ENCODE data around the gene AICDA.
"Not testable (repeated sequence)": the region's sequence is repeated elsewhere in the genome, so short reads cannot be mapped to it uniquely, and the experiment has no call there.

Gene AICDA

GRCh38 chr12:8612629-8613028 lies at the start of gene AICDA:
AICDA (minus strand) TSS chr12:8612859; CDS start chr12:8612767, 92 bp downstream.
- DNase-seq, result no peak

- no peak for DNase-seq
Measured at GRCh38 chr12:8661751-8662150, 49.1 kb upstream of the AICDA start.

DNA sequence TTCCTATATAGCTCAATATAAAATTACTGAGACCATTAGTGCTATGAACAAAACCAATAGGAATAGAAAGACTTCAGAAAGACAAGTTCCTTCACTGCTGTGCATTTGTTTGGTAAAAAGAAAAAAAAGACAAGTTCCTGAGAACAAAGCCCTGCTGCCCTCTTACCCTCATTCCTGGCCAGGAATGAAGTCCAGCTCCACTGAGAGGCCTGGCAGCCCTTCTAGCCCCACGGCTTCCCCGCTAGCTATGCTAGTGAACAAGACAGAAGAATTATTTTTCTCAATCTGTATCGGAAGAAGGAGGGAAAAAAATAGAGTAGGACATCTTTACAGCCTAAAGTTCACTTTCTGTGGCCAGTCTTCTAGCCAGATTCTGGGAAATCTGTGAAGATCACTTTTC lies 48.4 kb upstream of the AICDA start:
- no peak for DNase-seq

- DNase-seq, result no peak
Measured at GRCh38 chr12:8658346-8658745, 45.7 kb upstream of the AICDA start.

DNA sequence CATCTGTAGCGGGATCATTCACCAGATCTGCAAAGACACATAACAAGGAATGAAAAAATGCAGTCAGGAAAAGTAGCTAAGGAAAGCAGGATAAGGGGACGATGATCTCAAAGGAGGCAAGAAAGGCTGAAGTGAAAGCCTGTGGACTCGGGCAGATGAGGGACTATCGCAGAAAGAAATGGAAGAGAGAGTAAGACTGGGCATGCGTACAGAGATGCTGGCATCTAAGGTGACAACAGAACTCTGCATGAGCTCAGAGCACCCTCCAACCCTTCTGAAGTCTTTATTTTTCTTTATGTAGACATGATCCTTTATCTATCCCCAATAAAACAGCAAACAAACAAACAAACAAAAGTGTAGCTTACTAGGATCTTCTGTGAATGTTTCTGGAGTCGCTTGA lies 42.8 kb upstream of the AICDA start:
- no peak for DNase-seq

DNA sequence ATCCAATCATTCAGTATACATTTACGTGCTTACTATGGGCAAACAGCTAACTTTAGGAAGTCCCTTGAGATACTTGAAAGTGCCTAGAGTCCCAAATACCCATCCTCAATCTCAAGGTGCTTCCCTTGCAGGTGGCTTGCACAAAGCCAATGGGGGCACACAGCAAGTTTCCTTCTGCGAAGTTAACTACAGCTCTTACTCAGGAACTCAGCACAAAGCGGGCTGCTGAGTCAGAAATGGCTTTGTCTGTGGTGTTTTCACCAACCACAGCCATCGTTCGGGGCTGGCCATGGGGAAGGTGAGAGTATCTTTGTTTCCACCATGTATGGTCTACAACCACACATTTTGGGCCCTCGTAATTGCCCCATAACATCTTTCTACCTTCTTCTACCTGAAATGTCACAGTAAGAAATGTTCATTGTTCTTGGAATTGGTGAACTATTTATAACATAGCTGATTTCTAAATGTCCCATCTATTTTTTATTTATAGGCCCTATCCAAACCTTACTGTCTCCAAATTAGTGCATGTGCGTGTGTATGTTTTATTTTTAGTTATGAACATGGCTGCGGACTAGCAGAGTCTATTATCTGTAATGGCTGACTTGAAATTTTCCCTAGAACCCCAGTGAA lies 36.0 kb upstream of the AICDA start:
- no peak for DNase-seq

- no peak for DNase-seq
Measured at GRCh38 chr12:8647968-8648367, 35.3 kb upstream of the AICDA start.

DNA sequence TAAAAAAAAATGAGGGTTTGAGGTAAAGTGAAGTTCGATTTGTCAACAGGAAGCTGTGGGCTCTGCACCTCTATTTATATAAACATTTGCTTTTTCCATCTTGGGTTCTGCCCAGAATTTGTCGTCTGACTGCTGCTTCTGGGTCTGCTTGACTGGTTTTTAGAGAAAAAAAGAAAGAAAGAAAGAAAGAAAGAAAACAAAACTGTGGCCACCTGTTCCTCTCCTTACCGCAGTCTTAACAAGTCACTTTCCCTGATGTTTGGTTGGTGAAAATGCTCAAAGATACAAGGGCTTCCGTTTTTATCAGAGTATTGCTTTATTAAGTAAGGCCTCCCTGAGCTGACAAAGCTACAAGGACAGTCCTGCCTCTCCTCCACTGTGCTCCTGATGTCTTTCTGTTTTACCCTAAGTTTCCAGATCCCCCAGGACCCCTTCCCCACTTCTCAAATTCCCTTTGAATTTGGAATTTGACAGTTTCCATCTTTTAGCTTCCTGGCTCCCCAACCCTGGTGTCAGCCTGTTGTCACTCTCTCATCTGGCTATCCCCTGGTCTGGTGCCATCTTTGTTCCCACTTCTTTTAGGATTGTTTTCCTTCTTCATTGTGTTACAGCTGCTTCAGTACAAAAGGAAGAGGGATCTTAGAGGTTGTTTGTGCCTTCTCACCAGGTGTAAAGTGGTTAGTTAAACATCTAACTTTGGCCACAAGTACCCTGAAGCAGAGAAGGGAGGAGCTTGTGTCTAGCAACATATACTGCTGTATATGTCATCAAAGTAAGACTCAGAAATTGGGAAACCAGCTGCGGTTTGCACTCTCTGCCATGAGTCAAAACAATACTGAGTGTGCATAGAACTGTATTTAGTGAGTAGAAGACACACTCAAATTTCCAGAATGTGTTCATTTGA lies 31.9 kb upstream of the AICDA start:
- DNase-seq, result no peak

GRCh38 chr12:8642775-8643174 lies 30.1 kb upstream of the AICDA start:
- DNase-seq, result no peak

DNA sequence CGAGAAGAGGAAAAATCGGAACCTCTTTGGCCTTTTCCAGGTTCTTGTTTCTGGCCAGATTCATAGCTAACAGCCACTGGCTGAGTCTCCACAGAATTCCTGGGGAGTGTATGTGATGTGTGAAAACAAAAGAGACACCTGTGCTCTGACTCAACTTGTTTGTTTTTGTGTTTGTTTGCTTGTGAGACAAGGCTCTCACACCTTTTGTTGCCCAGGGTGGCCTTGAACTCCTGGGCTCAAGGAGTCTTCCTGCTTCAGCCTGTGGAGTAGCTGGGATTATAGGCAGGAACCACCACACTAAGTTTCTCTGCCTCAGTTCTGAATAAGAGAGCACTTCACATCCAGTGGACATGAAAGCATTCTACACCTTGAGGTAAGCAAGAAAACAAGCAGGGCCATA lies 27.3 kb upstream of the AICDA start:
- DNase-seq, result no peak

GRCh38 chr12:8638951-8639350 lies 26.3 kb upstream of the AICDA start:
- DNase-seq, result no peak

DNA sequence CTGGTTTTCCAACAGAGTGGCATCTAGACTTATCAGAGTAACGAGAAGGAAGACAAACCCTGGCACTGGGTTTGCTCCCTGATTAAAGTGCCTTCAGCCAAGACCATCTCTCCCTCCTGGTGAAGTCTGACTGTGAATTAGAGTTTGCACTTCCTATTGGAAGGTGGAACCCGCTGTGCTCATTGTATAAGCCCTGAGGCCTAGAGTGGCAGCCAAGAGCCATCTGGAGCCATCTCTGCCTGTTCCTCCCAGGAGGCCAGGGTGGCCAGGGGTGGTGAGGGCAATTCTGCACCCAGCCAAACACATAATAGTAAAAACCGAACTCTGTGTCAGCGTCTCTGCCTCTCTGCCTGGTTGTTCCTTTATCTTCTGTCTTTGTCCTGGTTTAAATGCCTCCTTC lies 25.0 kb upstream of the AICDA start:
- DNase-seq, result no peak

GRCh38 chr12:8637244-8637643 lies 24.6 kb upstream of the AICDA start:
- DNase-seq, result no peak

DNA sequence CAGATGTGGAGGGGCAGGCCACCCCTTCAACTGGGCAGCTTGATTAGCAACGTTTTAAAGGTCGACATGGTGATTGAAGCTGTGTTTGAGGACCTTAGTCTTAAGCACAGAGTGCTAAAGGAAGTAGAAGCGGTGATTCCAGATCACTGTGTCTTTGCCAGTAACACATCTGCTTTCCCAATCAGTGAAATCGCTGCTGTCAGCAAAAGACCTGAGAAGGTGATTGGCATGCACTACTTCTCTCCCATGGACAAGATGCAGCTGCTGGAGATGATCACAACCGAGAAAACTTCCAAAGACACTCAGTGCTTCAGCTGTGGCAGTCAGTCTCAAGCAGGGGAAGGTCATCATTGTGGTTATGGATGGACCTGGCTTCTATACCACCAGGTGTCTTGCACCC lies 23.9 kb upstream of the AICDA start:
- no peak for DNase-seq

- DNase-seq, result not testable (repeated sequence)
Measured at GRCh38 chr12:8636007-8636346, 23.3 kb upstream of the AICDA start.

GRCh38 chr12:8635342-8636006 lies 22.8 kb upstream of the AICDA start:
- not testable (repeated sequence) for DNase-seq

DNA sequence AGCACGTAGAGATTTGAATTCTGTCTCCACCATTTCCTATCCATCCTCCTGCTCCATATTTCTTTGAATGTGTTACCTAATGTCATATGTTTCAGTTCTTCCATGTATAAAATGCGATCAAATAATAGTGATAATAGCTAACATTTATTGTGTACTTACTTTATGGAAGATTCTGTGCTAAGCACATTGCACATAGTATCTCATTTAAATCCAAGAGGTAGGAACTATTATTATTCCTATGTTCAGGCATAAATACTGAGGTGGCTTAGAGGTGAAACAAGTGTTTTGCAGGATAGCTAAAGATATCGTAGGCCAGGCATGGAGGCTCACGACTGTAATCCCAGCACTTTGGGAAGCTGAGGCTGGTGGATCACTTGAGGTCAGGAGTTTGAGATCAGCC lies 17.5 kb upstream of the AICDA start:
- DNase-seq, result no peak

- no peak for DNase-seq
Measured at GRCh38 chr12:8629486-8630033, 16.9 kb upstream of the AICDA start.

GRCh38 chr12:8628731-8629130 lies 16.1 kb upstream of the AICDA start:
- DNase-seq, result no peak

DNA sequence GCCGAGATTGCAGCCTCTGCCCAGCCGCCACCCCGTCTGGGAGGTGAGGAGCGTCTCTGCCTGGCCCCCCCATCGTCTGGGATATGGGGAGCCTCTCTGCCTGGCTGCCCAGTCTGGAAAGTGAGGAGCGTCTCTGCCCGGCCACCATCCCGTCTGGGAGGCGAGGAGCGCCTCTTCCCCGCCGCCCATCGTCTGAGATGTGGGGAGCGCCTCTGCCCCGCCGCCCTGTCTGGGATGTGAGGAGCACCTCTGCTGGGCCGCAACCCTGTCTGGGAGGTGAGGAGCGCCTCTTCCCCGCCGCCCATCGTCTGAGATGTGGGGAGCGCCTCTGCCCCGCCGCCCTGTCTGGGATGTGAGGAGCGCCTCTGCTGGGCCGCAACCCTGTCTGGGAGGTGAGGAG lies 12.1 kb upstream of the AICDA start:
- not testable (repeated sequence) for DNase-seq

GRCh38 chr12:8622646-8623045 lies 10.0 kb upstream of the AICDA start:
- DNase-seq, result no peak

DNA sequence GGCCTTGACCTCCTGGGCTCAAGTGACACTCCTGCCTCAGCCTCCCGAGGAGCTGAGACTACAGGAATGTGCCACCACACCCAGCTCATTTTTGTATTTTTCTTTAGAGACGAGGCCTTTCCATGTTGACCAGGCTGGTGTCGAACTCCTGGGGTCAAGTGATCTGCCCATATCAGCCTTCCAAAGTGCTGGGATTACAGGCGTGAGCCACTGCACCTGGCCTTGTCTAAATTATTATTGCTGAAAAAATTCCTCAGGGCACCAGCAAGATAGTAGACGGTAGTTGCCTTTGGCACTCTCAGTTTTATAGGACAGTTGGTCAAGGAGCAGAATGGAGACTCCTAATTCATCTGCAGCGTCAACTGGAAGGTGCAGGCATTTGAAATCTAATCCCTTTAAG lies 2.5 kb upstream of the AICDA start:
- DNase-seq, result no peak

DNA sequence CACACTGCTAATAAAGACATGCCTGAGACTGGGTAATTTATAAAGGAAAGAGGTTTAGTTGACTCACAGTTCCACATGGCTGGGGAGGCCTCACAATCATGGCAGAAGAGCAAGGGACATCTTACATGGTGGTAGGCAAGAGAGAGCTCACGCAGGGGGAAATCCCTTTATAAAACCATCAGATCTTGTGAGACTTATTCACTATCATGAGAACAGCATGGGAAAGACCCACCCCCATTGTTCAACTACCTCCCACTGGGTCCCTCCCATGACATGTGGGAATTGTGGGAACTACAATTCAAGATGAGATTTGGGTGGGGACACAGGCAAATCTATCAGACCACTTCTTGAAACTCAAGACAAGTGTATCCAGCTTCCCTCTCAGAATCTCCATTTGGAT lies 1.2 kb upstream of the AICDA start:
- DNase-seq, result not testable (repeated sequence)

Measured in left hindlimb (tissue), 1 donor.